GM12892 (cell line): ENCODE results near the gene ZNF3.

Source experiments
- POLR2A ChIP-seq: IDR thresholded peaks from 2 replicates; pipeline ENCODE4 v1.6.1; 2011; ENCODE audit warnings: low read depth, low read length, control low read depth
- POLR2AphosphoS5 ChIP-seq: IDR thresholded peaks from 2 replicates; pipeline ENCODE4 v1.6.1; 2011; ENCODE audit warnings: low read depth, low read length, control low read depth
- TAF1 ChIP-seq: IDR thresholded peaks from 2 replicates; pipeline ENCODE4 v1.6.1; 2011; ENCODE audit warnings: low read depth, mild to moderate bottlenecking, control low read depth, low read length, borderline replicate concordance

GRCh38 chr7:100093925-100094486 is 12.5 kb upstream of the ZNF3 start:
- peak; percentile 64 for TF ChIP-seq POLR2A
- TF ChIP-seq POLR2AphosphoS5 = peak; percentile 60
- no peak for TF ChIP-seq TAF1
